Globus pallidus (tissue), 1 donor: ENCODE data around the gene NEDD8.
A peak's percentile ranks its signal among the peaks of the same experiment; 100 is the strongest.
"Not testable (repeated sequence)": the region's sequence is repeated elsewhere in the genome, so short reads cannot be mapped to it uniquely, and the experiment has no call there.

ENCODE experiments used
- DNase-seq: peaks from one replicate; pipeline ENCODE4 v3.0.0-alpha.2; 2015; ENCODE audit warnings: low spot score

Gene NEDD8

GRCh38 chr14:24222987-24223386 is 9.2 kb downstream of the NEDD8 start:
- not testable (repeated sequence) for DNase-seq

- DNase-seq = no peak
Observed at GRCh38 chr14:24219521-24219920, 12.6 kb downstream of the NEDD8 start.

GRCh38 chr14:24219080-24219479 is 13.1 kb downstream of the NEDD8 start:
- no peak for DNase-seq

GRCh38 chr14:24216876-24217275 is 15.3 kb downstream of the NEDD8 start:
- not testable (repeated sequence) for DNase-seq

GRCh38 chr14:24216345-24216699 is 15.8 kb downstream of the NEDD8 start:
- no peak for DNase-seq

- peak; percentile 89 for DNase-seq
Observed at GRCh38 chr14:24215495-24216344, 16.4 kb downstream of the NEDD8 start, which contains the start of gene MDP1. TSS of gene MDP1 (minus strand) at chr14:24216066. CDS start at chr14:24215955, 111 bp downstream.

- no peak for DNase-seq
Observed at GRCh38 chr14:24213866-24214662, 18.1 kb downstream of the NEDD8 start.

- peak; percentile 88 for DNase-seq
Observed at GRCh38 chr14:24212924-24213865, 19.0 kb downstream of the NEDD8 start, which contains the start of gene CHMP4A. TSS of gene CHMP4A (minus strand) at chr14:24213488. CDS start at chr14:24213439, 49 bp downstream.

GRCh38 chr14:24211311-24211710 is 20.9 kb downstream of the NEDD8 start:
- no peak for DNase-seq

GRCh38 chr14:24207625-24208024 is 24.5 kb downstream of the NEDD8 start:
- no peak for DNase-seq

GRCh38 chr14:24207104-24207551 is 25.0 kb downstream of the NEDD8 start:
- DNase-seq = no peak

- no peak for DNase-seq
Observed at GRCh38 chr14:24206260-24207103, 25.7 kb downstream of the NEDD8 start.

- DNase-seq = no peak
Observed at GRCh38 chr14:24204163-24205146, 27.7 kb downstream of the NEDD8 start.

GRCh38 chr14:24203249-24203886 is 28.8 kb downstream of the NEDD8 start:
- not testable (repeated sequence) for DNase-seq

GRCh38 chr14:24202538-24202937 is 29.6 kb downstream of the NEDD8 start:
- not testable (repeated sequence) for DNase-seq

GRCh38 chr14:24198814-24199524 is 33.2 kb downstream of the NEDD8 start:
- DNase-seq = no peak

- no peak for DNase-seq
Observed at GRCh38 chr14:24197056-24197450, 35.1 kb downstream of the NEDD8 start.
